GM18907 (cell line): ENCODE data around the gene AP5S1.
"Not testable (repeated sequence)": the region's sequence is repeated elsewhere in the genome, so short reads cannot be mapped to it uniquely, and the experiment has no call there.

Experiments
- ATAC-seq: cut with Tn5 transposase; IDR thresholded peaks from one replicate; pipeline ENCODE4 v1.9.1; 2021; ENCODE audit warnings: mild to moderate bottlenecking, moderate library complexity; ENCODE audit not compliant: unreplicated experiment

AP5S1 gene

DNA sequence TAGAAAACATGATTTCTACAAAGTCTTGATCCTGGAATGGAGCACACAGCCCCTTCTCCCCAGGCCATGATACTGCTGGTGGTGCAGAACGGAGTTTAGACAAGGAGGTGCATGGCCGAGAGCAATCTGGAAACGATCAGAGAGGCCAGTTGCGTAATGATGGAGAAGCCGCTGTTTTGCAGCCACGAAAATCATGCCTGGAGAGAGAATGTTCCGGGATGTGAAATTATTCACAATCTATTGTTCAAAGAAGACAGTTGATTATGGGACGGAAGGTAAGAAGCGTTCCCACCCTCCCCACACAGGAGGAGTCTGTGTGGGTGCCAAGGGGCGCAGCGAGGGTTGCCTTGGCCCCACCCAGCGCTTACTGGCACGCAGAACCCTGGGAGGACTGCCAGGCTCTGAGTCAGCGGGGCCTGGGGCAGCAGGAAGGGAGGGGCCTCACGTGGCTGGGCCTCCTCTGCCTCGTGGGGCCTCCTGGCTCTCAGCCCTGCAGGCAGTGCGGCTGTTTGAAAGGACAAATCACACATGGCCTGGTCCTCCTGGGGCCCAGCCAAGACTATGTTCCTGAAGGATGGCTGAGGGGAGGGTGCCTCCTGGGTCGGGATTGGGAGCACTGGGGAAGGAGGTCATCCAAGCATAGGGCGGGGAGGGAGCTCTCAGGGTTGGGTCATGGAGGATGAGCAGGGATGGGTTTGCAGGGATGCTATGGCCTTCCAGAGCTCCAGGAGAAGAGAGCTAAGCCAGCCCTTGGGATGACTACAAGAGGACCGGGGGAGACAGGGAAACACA is 8.7 kb upstream of the AP5S1 start:
- ATAC-seq = no peak

DNA sequence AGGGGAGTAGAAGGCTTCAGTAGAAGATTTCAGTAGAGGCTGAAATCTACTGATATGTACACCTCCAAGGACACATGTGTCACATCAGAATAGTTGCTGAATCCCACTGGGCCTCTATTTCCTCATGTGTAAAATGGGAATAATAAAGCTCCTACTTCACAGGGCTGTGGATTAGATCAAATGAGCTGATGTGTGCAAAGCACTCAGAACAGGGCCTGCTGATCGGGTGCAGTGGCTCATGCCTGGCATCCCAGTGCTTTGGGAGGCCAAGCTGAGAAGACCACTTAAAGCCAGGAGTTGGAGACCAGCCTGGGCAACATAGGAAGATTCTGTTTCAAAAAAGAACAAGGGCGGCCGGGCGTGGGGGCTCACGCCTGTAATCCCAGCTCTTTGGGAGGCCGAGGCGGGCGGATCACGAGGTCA is 8.1 kb upstream of the AP5S1 start:
- no peak for ATAC-seq

DNA sequence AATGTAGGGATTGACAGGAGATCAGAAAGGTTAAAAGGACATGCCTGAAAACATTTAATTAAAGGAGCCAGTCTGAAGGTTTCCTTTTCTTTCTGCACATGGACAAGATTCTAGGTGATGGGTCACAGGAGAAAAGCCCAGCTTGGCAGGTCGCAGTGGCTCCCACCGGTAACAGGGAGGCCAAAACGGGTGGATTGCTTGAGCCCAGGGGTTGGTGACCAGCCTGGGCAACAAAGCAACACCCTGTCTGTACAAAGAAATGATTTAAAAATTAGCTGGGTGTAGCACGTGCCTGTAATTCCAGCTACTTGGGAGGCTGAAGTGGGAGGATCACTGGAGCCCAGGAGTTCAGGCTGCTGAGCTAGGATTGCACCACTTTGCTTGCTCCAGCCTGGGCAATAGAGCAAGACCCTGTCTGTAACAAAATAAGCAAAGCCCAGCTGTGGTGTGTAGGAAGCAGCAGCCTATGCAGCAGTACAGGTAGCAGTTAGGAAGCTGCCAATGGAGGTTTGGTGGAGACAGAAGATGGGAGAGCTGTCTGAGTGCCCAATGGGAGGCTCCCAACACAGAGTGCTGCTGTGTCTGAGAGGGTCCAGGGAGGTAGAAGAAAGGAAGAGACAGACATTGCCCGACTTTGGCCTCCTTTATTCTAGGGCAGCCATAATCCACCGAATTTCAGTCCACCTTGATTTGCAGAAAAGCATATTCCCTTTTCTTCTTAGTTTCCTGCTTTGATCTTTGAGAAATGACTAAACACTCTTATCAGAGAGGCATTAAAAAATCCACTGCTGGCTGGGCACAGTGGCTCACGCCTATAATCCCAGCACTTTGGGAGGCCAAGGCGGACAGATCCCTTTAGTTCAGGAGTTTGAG is 7.1 kb upstream of the AP5S1 start:
- ATAC-seq = no peak

DNA sequence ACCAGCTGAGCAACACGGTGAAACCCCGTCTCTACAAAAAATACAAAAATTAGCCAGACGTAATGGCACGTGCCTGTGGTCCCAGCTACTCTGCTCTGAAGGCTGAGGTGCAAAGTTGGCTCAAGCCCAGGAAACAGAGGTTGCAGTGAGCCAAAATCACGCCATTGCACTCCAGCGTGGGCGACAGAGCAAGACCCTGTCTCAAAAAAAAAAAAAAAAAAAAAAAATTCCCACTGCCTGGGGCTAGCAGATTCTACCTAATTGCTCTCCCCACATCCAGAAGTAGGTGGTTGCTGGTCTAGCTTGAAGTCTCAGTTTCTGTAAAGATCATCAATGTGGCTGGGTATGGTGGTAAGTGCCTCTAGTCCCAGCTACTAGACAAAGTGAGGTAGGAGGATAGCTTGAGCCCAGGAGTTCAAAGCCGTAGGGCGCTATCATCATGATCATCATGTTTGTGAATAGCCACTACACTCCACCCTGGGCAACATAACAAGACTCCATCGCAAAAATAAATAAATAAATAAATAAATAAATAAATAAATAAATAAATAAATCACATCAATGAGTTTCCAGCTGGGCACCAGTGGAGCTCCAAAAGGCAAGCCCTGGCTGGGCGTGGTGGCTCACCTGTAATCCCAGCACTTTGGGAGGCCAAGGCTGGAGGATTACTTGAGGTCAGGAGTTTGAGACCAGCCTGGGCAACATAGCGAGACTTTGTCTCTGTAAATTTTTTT is 6.3 kb upstream of the AP5S1 start:
- ATAC-seq = no peak

DNA sequence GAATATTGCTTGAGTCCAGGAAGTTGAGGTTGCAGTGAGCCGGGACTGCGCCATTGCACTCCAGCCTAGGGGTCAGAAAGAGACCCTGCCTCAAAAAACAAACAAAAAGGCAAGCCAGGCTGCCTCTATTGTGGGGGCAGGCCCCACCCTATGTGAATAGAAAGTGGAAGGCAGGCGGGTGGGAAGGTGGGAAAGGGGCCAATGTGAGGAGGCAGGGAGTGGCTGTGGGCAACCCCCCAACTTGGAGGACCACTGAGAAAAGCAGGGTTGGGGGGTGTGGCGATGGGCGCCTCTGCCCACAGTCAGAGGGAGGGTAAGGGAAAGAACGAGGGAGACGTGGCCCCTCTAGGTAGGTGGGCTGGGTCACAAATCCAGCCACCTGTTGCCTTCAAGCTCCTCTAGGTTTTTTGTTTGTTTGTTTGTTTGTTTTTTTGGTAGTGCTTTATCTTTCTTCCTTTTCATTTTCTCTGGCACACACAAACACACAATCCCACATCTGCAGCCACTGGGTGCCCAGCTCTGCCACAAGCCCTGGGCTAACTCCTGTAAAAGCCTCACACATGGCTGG is 5.3 kb upstream of the AP5S1 start:
- no peak for ATAC-seq

DNA sequence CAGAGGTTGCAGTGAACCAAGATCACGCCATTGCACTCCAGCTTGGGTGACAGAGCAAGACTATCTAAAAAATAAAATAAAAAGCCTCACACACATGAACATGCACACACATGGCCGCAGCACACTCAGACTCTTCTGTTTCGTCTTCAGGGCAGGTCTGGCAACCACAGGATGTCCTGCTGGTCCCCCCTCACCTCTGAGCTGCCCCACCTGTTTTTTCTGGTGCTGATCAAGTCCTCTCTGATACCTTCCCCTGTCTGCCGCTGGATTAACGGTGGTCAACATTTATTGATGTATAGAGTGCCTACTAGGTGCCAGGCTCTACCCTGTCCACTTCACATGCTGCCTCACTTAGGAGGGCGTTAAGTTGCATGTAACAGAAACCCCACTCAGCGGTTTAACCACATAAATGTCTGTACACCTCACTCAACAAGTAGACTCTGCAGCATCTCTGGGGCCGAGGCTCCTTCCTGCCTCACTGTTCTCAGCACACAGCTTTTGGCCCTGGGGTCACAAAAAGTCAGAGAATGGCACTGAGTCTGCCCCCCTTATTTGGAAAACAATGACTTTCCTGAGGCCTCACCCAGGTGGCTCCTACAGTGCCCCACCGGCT is 4.5 kb upstream of the AP5S1 start:
- ATAC-seq = no peak

DNA sequence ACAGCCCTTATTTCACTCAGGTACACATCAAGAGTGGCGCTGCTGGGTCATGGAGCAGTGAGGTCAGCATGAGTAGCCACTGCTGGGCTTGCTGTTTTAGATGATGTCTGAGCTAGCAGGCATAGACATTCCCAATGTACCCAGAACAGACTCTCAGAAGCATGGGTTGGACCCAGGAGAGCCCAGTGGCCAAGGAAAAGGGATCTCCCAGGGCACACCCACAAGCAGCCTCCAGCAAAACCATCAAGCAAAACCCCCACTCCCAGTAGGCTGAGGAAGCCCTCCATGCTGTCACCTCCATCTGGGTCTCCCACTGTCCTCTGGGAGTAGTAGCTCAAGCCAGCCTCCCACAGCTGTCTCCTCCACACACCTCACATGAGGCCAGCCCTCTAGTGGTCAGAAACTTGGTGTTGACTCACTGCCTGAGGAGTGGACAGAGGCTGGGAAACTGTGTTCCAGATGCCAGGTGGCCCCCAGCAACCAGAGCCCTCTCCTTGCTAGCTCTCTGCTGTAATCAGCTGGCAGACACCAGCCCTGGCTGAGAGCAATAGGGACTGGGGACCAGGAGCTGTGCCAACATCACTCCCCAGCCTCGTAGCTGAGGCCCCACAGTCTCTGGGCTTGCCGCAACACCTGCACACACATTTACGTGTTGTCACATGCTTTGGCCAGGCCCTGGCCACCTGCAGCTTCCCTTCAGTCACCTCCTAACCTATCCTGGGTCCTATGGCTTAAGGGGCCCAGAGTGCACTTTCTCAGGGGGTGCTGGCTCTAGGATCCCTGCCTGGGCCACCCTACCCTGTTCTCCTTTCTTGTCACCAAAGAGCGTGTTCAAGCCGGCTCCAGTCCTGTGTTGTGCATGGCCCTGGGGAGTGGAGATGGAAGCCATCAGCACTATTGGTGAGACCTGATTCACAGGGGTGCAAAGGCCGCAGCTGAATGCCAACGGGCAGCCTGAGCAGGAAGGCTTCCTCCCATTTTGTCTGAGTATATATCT is 1.9 kb upstream of the AP5S1 start:
- no peak for ATAC-seq

DNA sequence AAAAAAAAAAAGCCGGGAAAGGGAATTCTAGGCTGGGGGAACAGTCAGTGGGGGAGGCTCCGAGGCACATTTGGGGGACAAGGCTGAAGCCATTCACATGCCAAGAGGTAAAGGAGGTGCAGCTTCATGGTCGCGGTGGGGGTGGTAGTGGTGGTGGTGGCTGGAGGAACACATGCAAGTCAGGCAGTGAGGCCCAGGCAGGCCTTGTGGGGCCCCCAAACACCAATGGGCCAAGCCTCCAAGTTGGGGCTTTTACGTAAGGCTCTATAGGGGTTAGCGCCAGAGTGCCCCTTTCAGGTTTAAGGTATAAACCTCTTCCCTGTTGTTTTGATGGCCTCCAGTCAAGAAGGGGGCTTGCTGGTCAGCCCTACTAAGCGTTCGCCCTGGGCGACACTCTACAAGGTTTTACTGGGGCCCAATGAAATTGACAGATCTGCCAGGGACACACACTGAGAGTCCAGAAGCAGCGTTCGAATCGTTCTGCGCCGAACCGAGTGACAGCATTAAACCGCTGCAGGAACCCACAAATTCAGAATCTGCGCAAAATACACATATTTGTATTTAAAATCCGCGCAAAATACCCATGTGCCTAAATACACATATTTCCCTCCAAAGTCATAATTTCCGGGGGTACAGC is 818 bp upstream of the AP5S1 start:
- ATAC-seq = no peak

DNA sequence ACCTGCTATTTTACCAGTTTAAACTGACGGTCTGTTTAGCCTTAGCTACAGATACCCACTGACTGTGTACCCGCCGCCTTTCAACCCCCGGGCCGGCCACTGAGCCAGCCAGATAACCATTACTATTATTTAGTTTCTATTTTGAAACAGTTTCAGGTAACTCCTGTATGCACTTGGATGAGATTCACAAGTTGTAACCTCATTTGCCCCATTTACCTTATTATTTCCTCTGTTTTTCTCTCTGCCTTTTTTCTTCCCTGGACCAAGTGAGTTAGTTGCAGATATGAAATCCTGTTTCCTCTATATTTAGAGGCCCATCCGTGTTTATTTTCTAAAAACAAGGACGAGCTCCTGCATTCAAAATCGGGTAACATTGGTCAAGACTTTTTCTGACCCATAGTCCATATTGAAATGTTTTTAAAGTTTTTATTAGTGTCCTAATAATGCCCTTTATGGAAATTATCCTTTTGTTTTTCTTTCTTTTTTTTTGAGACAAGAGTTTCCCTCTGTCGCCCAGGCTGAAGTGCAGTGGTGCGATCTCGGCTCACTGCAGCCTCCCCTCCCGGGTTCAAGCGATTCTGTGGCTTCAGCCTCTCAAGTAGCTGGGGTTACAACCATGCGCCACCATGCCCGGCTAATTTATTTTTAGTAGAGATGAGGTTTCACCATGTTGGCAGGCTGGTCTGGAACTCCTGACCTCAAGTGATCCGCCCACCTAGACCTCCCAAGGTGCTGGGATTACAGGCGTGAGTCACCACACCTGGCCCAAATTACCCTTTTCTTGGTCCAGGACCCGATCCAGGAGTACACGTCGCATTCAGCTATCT is 767 bp downstream of the AP5S1 start:
- no peak for ATAC-seq

DNA sequence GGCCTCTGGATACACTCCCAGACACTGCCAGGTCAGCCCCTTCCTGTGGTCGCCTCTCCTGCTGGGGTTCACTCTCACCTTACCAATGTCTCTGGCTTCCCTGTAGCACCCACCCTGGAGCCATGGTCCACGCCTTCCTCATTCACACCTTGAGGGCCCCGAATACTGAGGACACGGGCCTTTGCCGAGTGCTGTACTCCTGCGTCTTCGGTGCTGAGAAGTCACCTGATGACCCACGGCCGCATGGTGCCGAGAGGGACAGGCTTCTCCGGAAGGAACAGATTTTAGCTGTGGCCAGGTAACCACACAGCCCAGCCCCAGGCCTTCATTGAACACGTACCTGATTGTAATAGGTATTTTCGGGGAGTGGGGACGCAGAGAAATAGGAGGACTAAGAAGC is 1.6 kb downstream of the AP5S1 start:
- no peak for ATAC-seq

DNA sequence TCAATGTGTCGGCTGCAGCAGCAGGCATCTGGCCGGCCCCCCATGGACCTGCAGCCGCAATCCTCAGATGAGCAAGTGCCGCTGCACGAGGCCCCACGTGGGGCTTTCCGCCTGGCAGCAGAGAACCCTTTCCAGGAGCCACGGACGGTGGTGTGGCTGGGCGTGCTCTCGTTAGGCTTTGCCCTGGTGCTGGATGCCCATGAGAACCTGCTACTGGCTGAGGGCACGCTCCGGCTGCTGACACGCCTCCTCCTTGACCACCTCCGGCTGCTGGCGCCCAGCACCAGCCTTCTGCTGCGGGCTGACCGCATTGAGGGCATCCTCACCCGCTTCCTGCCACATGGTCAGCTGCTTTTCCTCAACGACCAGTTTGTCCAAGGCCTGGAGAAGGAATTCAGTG is 3.5 kb downstream of the AP5S1 start:
- ATAC-seq = no peak

DNA sequence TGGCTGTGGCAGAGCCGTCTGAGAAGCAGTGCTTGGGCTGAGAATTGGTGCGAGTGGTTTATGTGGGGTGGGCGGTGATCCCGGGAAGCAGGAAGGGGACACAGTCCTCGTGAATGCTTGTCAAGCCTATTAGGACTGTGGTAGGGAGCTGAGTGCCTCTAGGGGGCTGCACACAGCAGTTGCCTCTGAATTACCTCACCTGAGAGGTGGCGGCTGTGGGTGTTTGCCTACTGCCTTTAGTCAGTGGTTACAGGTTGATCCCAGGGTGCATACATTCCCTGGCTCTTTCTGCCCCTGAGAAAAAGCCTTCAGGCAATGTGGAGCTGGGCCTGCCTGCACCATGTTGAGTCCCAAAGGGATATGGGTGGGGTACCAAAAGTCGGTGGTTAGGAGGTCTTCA is 5.2 kb downstream of the AP5S1 start:
- no peak for ATAC-seq

DNA sequence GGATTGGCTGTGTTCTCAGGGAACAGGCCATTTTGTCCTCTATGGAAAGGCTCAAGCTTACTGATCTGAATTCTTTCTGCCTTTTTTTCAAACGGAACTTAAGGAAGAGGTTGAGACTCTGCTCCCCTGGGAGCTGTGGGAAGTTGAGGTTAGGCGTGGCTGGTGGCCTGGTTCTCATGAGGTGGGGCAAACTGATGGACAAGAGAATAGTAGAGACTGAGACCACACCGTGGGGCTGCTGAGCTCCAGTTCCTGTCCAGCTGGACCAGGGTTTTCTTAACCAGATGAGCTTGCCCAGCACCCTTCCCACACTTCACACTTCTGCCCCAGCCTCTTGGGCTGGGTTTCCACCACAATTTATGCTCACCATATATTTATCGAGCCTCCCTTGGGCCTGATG is 6.1 kb downstream of the AP5S1 start:
- ATAC-seq = no peak

DNA sequence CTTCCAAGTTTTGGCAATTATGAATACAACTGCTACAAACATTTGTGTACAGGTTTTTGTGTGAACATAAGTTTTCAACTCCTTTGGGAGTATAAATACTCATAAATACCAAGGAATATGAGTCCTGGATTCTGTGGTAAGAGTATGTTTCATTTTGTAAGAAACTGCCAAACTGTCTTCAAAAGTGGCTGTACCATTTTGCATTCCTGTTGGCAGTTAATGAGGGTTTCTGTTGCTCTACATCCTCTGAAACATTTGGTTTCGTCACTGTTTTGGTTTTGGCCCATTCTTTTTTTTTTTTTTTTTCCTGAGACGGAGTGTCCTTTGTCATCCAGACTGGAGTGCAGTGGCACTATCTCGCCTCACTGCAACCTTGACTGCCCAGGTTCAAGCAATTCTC is 8.5 kb downstream of the AP5S1 start:
- no peak for ATAC-seq

DNA sequence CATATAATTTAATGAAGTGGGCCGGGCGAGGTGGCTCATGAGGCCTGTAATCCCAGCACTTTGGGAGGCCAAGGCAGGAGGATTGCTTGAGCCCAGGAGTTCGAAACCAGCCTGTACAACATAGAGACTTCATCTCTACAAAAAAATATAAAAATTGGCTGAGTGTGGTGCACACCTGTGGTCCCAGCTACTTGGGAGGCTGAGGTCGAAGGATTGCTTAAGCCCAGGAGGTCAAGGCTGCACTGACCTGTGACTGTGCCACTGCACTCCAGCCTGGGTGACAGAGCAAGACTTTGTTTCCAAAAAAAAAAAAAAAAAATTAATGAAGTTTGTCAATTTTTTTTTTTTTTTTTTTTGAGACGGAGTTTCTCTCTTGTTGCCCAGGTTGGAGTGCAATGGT is 9.5 kb downstream of the AP5S1 start:
- not testable (repeated sequence) for ATAC-seq

DNA sequence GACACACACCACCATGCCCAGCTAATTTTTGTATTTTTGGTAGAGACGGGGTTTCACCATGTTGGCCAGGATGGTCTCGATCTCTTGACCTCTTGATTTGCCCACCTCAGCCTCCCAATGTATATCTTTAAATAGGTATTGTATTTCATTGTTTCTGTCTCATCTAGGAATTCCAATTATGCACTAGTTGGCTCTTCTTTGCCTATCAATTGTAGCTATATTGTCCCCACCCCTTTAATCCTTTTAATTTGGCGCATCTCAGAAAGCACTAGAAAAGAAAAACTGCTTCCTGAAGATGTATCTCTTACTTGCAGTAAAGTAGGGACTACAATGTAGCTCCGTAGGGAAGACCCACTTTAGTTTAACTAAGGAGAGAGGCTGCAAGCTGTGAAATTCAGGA is 15.8 kb downstream of the AP5S1 start:
- ATAC-seq = no peak

DNA sequence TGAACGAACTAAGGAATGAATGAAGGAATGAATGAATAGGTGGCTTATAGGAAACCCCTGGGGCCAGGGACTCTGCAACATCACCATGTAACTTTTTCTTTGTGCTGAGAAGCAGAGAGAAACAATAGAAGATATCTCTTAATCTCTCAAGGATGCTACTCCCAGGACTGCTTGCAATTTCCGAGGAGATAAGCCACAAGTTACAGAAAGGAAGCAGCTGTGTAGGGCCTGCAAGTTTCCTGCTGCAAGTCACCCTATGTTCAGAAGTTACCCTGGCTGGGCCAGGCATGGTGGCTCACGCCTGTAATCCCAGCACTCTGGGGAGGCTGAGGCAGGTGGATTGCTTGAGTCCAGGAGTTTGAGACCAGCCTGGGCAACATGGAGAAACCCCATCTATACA is 19.0 kb downstream of the AP5S1 start:
- ATAC-seq = no peak

DNA sequence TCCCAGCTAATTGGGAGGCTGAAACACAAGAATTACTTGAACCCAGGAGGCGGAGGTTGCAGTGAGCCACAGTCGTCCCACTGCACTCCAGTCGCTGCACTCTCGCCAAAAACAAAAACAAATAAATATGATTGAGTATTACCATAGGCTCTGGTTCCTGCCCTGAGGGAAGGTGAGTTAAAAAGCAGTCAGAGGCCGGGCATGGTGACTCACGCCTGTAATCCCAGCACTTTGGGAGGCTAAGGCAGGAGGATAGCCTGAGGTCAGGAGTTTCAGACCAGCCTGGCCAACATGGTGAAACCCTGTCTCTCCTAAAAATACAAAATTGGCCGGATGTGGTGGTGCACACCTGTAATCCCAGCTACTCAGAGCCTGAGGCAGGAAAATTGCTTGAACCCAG is 19.9 kb downstream of the AP5S1 start:
- ATAC-seq = not testable (repeated sequence)
